HUES48 (cell line): ENCODE measurements around the gene SMURF2.

Experiments used
- H3K27ac ChIP-seq: one replicate; pipeline ENCODE4 v1.7.0; 2013; ENCODE audit warnings: low read depth, low read length, inconsistent platforms
- H3K27me3 ChIP-seq: 2 replicates; pipeline ENCODE4 v1.6.1; 2013; ENCODE audit warnings: mild to moderate bottlenecking, low read length; ENCODE audit not compliant: control insufficient read depth, insufficient read depth
- H3K36me3 ChIP-seq: 2 replicates; pipeline ENCODE4 v1.6.1; 2013; ENCODE audit warnings: low read length; ENCODE audit not compliant: control insufficient read depth, insufficient read depth
- H3K4me1 ChIP-seq: 2 replicates; pipeline ENCODE4 v1.6.1; 2013; ENCODE audit warnings: mild to moderate bottlenecking, low read length; ENCODE audit not compliant: control insufficient read depth, insufficient read depth
- H3K4me3 ChIP-seq: 2 replicates; pipeline ENCODE4 v1.5.1; 2013; ENCODE audit warnings: mild to moderate bottlenecking, low read depth, low read length
- H3K9ac ChIP-seq: 2 replicates; pipeline ENCODE4 v1.6.1; 2013; ENCODE audit warnings: mild to moderate bottlenecking, low read depth, low read length, moderate library complexity
- H3K9me3 ChIP-seq: 2 replicates; pipeline ENCODE4 v1.6.1; 2013; ENCODE audit warnings: low read length; ENCODE audit not compliant: control insufficient read depth, insufficient read depth

Gene SMURF2

GRCh38 chr17:64661976-64662773 lies at the start of gene SMURF2:
SMURF2 (minus strand) TSS chr17:64662307; CDS start chr17:64661880, 427 bp downstream.
- H3K9me3 ChIP-seq = no peaks in the 10 kb centered on the region
- no peaks in the 10 kb centered on the region for H3K36me3 ChIP-seq
- peak within 1 kb of the TSS; percentile 91 for H3K27ac ChIP-seq
- H3K27me3 ChIP-seq = no peaks in the 10 kb centered on the region
- peak within 1 kb of the TSS; percentile 87 for H3K4me3 ChIP-seq
- H3K4me1 ChIP-seq = peaks cover 15% of the 10 kb centered on the region
- H3K9ac ChIP-seq = peak within 1 kb of the TSS; percentile 89

- Histone ChIP-seq H3K4me3 (no peak overlapping the region), H3K36me3 (no peaks in the 10 kb centered on the region), H3K9ac (no peak overlapping the region), H3K4me1 (no peaks in the 10 kb centered on the region), H3K9me3 (no peaks in the 10 kb centered on the region), H3K27ac (no peak overlapping the region), H3K27me3 (no peaks in the 10 kb centered on the region)
Measured at GRCh38 chr17:64709481-64709880, 47.4 kb upstream of the SMURF2 start.

GRCh38 chr17:64707050-64707591 lies 45.0 kb upstream of the SMURF2 start:
- Histone ChIP-seq H3K36me3 (no peaks in the 10 kb centered on the region), H3K4me1 (no peaks in the 10 kb centered on the region), H3K27ac (peak overlapping the region; percentile 17), H3K9ac (no peak overlapping the region), H3K27me3 (no peaks in the 10 kb centered on the region), H3K9me3 (no peaks in the 10 kb centered on the region), H3K4me3 (no peak overlapping the region)

GRCh38 chr17:64706224-64707049 lies 44.3 kb upstream of the SMURF2 start:
- H3K4me3 ChIP-seq = no peak overlapping the region
- no peak overlapping the region for H3K9ac ChIP-seq
- H3K27ac ChIP-seq = no peak overlapping the region
- no peaks in the 10 kb centered on the region for H3K36me3 ChIP-seq
- H3K4me1 ChIP-seq = no peaks in the 10 kb centered on the region
- H3K27me3 ChIP-seq = no peaks in the 10 kb centered on the region
- H3K9me3 ChIP-seq = no peaks in the 10 kb centered on the region

GRCh38 chr17:64702815-64703214 lies 40.7 kb upstream of the SMURF2 start:
- H3K9ac ChIP-seq = no peak overlapping the region
- no peaks in the 10 kb centered on the region for H3K4me1 ChIP-seq
- H3K27ac ChIP-seq = no peak overlapping the region
- H3K4me3 ChIP-seq = no peak overlapping the region
- H3K36me3 ChIP-seq = no peaks in the 10 kb centered on the region
- H3K27me3 ChIP-seq = no peaks in the 10 kb centered on the region
- no peaks in the 10 kb centered on the region for H3K9me3 ChIP-seq

GRCh38 chr17:64698725-64699124 lies 36.6 kb upstream of the SMURF2 start:
- H3K4me1 ChIP-seq = no peaks in the 10 kb centered on the region
- no peak overlapping the region for H3K27ac ChIP-seq
- no peaks in the 10 kb centered on the region for H3K36me3 ChIP-seq
- no peaks in the 10 kb centered on the region for H3K27me3 ChIP-seq
- no peak overlapping the region for H3K4me3 ChIP-seq
- no peak overlapping the region for H3K9ac ChIP-seq
- H3K9me3 ChIP-seq = no peaks in the 10 kb centered on the region

- Histone ChIP-seq H3K4me3 (no peak overlapping the region), H3K9me3 (no peaks in the 10 kb centered on the region), H3K27me3 (no peaks in the 10 kb centered on the region), H3K27ac (no peak overlapping the region), H3K9ac (no peak overlapping the region), H3K4me1 (no peaks in the 10 kb centered on the region), H3K36me3 (no peaks in the 10 kb centered on the region)
Measured at GRCh38 chr17:64694207-64694606, 32.1 kb upstream of the SMURF2 start.

- Histone ChIP-seq H3K9ac (no peak overlapping the region), H3K36me3 (no peaks in the 10 kb centered on the region), H3K9me3 (no peaks in the 10 kb centered on the region), H3K27ac (no peak overlapping the region), H3K4me1 (no peaks in the 10 kb centered on the region), H3K27me3 (no peaks in the 10 kb centered on the region), H3K4me3 (no peak overlapping the region)
Measured at GRCh38 chr17:64692187-64692586, 30.1 kb upstream of the SMURF2 start.

- no peaks in the 10 kb centered on the region for H3K9me3 ChIP-seq
- no peaks in the 10 kb centered on the region for H3K36me3 ChIP-seq
- no peaks in the 10 kb centered on the region for H3K4me1 ChIP-seq
- H3K4me3 ChIP-seq = no peak overlapping the region
- H3K27ac ChIP-seq = no peak overlapping the region
- H3K9ac ChIP-seq = no peak overlapping the region
- H3K27me3 ChIP-seq = no peaks in the 10 kb centered on the region
Measured at GRCh38 chr17:64689106-64689505, 27.0 kb upstream of the SMURF2 start.

GRCh38 chr17:64688481-64688880 lies 26.4 kb upstream of the SMURF2 start:
- no peak overlapping the region for H3K9ac ChIP-seq
- no peaks in the 10 kb centered on the region for H3K9me3 ChIP-seq
- no peaks in the 10 kb centered on the region for H3K27me3 ChIP-seq
- no peaks in the 10 kb centered on the region for H3K4me1 ChIP-seq
- H3K4me3 ChIP-seq = no peak overlapping the region
- H3K36me3 ChIP-seq = no peaks in the 10 kb centered on the region
- no peak overlapping the region for H3K27ac ChIP-seq

GRCh38 chr17:64687961-64688360 lies 25.9 kb upstream of the SMURF2 start:
- no peaks in the 10 kb centered on the region for H3K4me1 ChIP-seq
- no peak overlapping the region for H3K9ac ChIP-seq
- no peaks in the 10 kb centered on the region for H3K27me3 ChIP-seq
- no peak overlapping the region for H3K4me3 ChIP-seq
- no peaks in the 10 kb centered on the region for H3K36me3 ChIP-seq
- H3K9me3 ChIP-seq = no peaks in the 10 kb centered on the region
- H3K27ac ChIP-seq = no peak overlapping the region
